ENCODE measurements around the gene ADGRG6.
"Not testable (repeated sequence)": the region's sequence is repeated elsewhere in the genome, so short reads cannot be mapped to it uniquely, and the experiment has no call there.

Gene ADGRG6

GRCh38 chr6:142416179-142416578, 114.4 kb downstream of the ADGRG6 start:
- DNase-seq (ENCODE audit: low spot score), result no peak
- in situ Hi-C loops (cut with MboI; ENCODE audit: low pct_unique_long_range_greater_than_20kb, low sequenced_read_pairs, unreplicated experiment), result no loop called here
- TF ChIP-seq, protein P1, sequence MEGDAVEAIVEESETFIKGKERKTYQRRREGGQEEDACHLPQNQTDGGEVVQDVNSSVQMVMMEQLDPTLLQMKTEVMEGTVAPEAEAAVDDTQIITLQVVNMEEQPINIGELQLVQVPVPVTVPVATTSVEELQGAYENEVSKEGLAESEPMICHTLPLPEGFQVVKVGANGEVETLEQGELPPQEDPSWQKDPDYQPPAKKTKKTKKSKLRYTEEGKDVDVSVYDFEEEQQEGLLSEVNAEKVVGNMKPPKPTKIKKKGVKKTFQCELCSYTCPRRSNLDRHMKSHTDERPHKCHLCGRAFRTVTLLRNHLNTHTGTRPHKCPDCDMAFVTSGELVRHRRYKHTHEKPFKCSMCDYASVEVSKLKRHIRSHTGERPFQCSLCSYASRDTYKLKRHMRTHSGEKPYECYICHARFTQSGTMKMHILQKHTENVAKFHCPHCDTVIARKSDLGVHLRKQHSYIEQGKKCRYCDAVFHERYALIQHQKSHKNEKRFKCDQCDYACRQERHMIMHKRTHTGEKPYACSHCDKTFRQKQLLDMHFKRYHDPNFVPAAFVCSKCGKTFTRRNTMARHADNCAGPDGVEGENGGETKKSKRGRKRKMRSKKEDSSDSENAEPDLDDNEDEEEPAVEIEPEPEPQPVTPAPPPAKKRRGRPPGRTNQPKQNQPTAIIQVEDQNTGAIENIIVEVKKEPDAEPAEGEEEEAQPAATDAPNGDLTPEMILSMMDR (IDR thresholded peaks at IDR 0.05; ENCODE audit: extremely low read depth, insufficient read depth, missing control alignments), result no peak

DNA sequence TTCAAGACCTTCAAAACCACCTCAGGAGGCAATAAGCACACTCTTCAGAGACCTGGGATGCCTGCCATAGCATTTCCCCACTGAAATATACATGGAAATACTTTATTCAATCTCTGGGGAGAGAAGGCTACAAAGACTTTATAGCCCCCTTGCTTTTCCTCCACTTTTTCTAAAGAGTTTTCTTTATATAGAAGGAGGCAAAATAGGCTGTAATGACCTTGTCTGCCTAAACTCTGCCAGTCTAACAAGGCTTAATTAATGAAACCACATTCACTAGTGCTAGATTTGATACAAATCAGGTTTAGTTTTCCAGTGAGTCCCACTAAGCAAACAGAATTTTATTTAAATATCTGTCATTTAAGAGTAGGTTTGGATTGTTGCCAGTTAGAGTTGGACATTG, 114.9 kb downstream of the ADGRG6 start:
- TF ChIP-seq, protein P1 (IDR thresholded peaks at IDR 0.05; ENCODE audit: extremely low read depth, insufficient read depth, missing control alignments), result no peak
- no peak for DNase-seq (ENCODE audit: low spot score)
- in situ Hi-C loops (cut with MboI; ENCODE audit: low pct_unique_long_range_greater_than_20kb, low sequenced_read_pairs, unreplicated experiment), result no loop called here

DNA sequence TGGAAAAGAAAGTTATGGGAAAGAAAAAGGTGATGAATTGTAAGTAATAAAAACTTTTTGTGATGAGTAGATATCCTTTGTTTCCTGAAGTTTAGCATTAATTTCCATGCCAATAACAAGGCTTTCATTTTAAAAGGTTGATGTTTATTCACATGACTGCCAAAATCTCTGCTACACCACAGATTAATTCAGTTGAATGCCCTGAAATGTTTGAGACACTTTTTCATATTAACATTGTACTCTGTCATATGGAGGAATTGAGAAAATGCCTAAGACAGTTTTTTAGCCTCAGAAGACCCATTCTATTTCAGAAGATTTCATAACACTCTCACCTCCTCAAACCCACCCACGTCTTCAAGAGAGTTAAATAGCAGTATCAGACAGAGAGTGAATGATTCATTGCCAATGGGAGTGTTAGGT, 115.5 kb downstream of the ADGRG6 start:
- in situ Hi-C loops (cut with MboI; ENCODE audit: low pct_unique_long_range_greater_than_20kb, low sequenced_read_pairs, unreplicated experiment), result no loop called here
- no peak for DNase-seq (ENCODE audit: low spot score)
- TF ChIP-seq, protein P1 (IDR thresholded peaks at IDR 0.05; ENCODE audit: extremely low read depth, insufficient read depth, missing control alignments), result no peak

- no peak for DNase-seq (ENCODE audit: low spot score)
- in situ Hi-C loops (cut with MboI; ENCODE audit: low pct_unique_long_range_greater_than_20kb, low sequenced_read_pairs, unreplicated experiment), result no loop called here
- TF ChIP-seq, protein P1 (IDR thresholded peaks at IDR 0.05; ENCODE audit: extremely low read depth, insufficient read depth, missing control alignments), result no peak
Observed at GRCh38 chr6:142419071-142419470, 117.3 kb downstream of the ADGRG6 start.

DNA sequence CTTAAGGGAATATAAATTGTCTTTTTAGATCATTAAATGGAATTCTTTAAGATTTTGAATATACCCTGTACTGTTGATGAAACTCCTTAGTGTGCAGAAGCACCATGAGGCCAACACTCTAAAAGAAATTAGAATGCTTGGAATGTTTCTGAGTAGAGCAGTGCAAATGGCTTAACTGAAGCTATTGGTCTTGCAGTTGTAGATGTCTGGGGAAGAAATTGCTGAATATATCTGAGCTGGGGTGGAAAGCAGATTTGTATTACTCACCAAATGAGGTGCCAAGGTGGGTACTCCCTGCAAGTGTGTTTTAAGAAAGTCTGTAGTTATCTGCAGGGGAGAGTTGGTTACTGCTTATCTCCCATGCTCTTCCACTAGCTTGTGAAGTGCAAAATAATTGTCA, 119.0 kb downstream of the ADGRG6 start:
- no peak for DNase-seq (ENCODE audit: low spot score)
- in situ Hi-C loops (cut with MboI; ENCODE audit: low pct_unique_long_range_greater_than_20kb, low sequenced_read_pairs, unreplicated experiment), result no loop called here

DNA sequence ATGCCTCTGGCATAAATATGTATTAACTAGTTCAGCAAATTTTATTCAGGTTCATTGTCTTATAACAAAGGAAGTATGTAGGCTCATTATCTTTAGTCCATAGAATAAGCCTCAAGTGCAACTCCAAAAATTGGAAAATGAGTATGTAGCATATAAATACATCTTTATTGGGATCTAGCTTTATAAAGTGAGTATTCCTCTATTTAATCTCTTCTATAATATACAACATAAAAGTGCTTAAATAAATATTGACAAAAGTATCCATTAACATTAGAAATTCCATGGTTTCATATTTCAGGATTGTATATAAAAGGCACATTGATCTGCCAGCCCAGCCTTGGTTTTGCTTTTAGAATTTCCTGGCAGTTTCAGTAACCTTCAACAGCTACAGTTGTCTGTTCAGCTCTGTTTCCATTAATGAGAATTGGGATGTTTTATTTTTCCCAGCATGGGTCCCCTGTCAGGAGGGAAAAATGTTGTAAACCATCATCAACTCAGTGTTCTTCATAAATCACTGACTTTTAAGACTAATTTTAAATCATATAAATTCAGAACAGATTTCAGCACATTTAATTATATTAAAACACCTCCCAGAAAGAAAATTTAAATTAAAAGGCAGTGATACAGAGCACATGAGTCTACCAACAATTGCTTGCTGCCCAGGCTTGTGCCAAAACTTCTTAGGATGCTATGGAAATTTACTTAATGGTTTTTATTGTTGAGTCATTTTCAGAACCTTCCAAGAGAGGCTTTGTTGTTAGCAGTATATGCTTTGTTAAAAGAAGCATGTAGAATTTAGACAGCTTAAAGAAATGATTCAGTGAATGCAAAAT, 119.7 kb downstream of the ADGRG6 start:
- DNase-seq (ENCODE audit: low spot score), result no peak
- TF ChIP-seq, protein P1 (IDR thresholded peaks at IDR 0.05; ENCODE audit: extremely low read depth, insufficient read depth, missing control alignments), result no peak
- in situ Hi-C loops (cut with MboI; ENCODE audit: low pct_unique_long_range_greater_than_20kb, low sequenced_read_pairs, unreplicated experiment), result no loop called here

More for the DNA sequence above, 119.0 kb downstream of the ADGRG6 start:
- TF ChIP-seq, protein P1 (IDR thresholded peaks at IDR 0.05; ENCODE audit: extremely low read depth, insufficient read depth, missing control alignments), result no peak

DNA sequence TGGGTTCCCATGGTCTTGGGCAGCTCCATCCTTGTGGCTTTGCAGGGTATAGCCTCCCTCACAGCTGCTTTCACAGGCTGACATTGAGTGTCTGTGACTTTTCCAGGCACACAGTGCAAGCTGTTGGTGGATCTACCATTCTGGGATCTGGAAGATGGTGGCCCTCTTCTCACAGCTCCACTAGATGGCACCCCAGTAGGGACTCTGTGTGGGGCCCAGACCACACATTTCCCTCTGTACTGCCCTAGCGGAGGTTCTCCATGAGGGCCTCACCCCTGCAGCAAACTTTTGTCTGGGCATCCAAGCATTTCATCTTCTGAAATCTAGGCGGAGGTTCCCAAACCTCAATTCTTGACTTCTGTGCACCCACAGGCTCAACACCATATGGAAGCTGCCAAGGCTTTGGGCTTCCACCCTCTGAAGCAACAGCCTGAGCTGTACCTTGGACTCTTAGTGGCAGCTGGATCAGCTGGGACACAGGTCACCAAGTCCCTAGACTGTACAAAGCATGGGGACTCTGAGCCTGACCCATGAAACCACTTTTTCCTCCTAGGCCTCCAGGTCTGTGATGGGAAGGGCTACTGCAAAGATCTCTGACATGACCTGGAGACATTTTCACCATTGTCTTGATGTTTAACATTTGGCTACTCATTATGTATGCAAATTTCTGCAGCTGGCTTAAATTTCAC, 124.8 kb downstream of the ADGRG6 start:
- in situ Hi-C loops (cut with MboI; ENCODE audit: low pct_unique_long_range_greater_than_20kb, low sequenced_read_pairs, unreplicated experiment), result not testable (repeated sequence)

GRCh38 chr6:142428468-142428867, 126.7 kb downstream of the ADGRG6 start:
- DNase-seq (ENCODE audit: low spot score); in situ Hi-C loops (cut with MboI; ENCODE audit: low pct_unique_long_range_greater_than_20kb, low sequenced_read_pairs, unreplicated experiment): not testable (repeated sequence)

More for the DNA sequence above, 124.8 kb downstream of the ADGRG6 start:
- not testable (repeated sequence) for DNase-seq (ENCODE audit: low spot score)
